ENCODE data around the gene OPHN1. TPM values are rescaled to one million over a fixed set of nuclear protein-coding genes. Genes with fewer than 3 reads are reported as not detected.

The OPHN1 gene
- total RNA-seq, 2 experiments from 2014 or later: not detected

- peaks cover 4% of the 10 kb centered on the region for H3K9me3 Mint-ChIP-seq
- H3K4me1 Mint-ChIP-seq (ENCODE audit: low read depth): peaks cover 14% of the 10 kb centered on the region
- H3K4me3 Mint-ChIP-seq: no peak overlapping the region
- no peaks in the 10 kb centered on the region for H3K27me3 Mint-ChIP-seq (ENCODE audit: low read depth)
- intact Hi-C loops (cut with micrococcal nuclease): no loop called here
- no peak overlapping the region for H3K27ac Mint-ChIP-seq
- H3K36me3 Mint-ChIP-seq (ENCODE audit: low read depth): peaks cover 1% of the 10 kb centered on the region
- CTCF ChIA-PET: interaction anchor here (0.6 kb wide), 1 partner anchor 575 kb away, joined by 3 read pairs; no protein-coding TSS in a partner anchor
- DNase-seq: no peak
These were observed 255.8 kb downstream of the OPHN1 start for GRCh38 chrX:68177542-68177941.

GRCh38 chrX:68175562-68175961, 257.7 kb downstream of the OPHN1 start:
- Mint-ChIP-seq H3K9me3 (peaks cover 4% of the 10 kb centered on the region), H3K27ac (no peak overlapping the region), H3K4me3 (no peak overlapping the region), H3K4me1 (ENCODE audit: low read depth) (peaks cover 6% of the 10 kb centered on the region), H3K27me3 (ENCODE audit: low read depth) (no peaks in the 10 kb centered on the region), H3K36me3 (ENCODE audit: low read depth) (peaks cover 1% of the 10 kb centered on the region)
- intact Hi-C loops (cut with micrococcal nuclease): no loop called here
- no peak for DNase-seq
- CTCF ChIA-PET: no interaction called here

- Mint-ChIP-seq H3K4me1 (ENCODE audit: low read depth) (peaks cover 2% of the 10 kb centered on the region), H3K4me3 (no peak overlapping the region), H3K27me3 (ENCODE audit: low read depth) (no peaks in the 10 kb centered on the region), H3K36me3 (ENCODE audit: low read depth) (no peaks in the 10 kb centered on the region), H3K27ac (no peak overlapping the region), H3K9me3 (no peaks in the 10 kb centered on the region)
- CTCF ChIA-PET: no interaction called here
- intact Hi-C loops (cut with micrococcal nuclease): no loop called here
- no peak for DNase-seq
These were observed 269.9 kb downstream of the OPHN1 start for GRCh38 chrX:68163441-68163840.

- no peak for DNase-seq
- Mint-ChIP-seq H3K4me1 (ENCODE audit: low read depth) (no peaks in the 10 kb centered on the region), H3K36me3 (ENCODE audit: low read depth) (no peaks in the 10 kb centered on the region), H3K27me3 (ENCODE audit: low read depth) (no peaks in the 10 kb centered on the region), H3K27ac (no peak overlapping the region), H3K9me3 (no peaks in the 10 kb centered on the region), H3K4me3 (no peak overlapping the region)
- intact Hi-C loops (cut with micrococcal nuclease): loop anchor here (5.0 kb wide), 1 partner anchor 591 kb away; no protein-coding TSS in a partner anchor
- CTCF ChIA-PET: no interaction called here
These were observed 285.4 kb downstream of the OPHN1 start for GRCh38 chrX:68147848-68148247.

- intact Hi-C loops (cut with micrococcal nuclease): loop anchor here (5.0 kb wide), 1 partner anchor 589 kb away; no protein-coding TSS in a partner anchor
- Mint-ChIP-seq H3K27me3 (ENCODE audit: low read depth) (no peaks in the 10 kb centered on the region), H3K9me3 (no peaks in the 10 kb centered on the region), H3K27ac (no peak overlapping the region), H3K4me3 (no peak overlapping the region), H3K4me1 (ENCODE audit: low read depth) (no peaks in the 10 kb centered on the region), H3K36me3 (ENCODE audit: low read depth) (no peaks in the 10 kb centered on the region)
- no peak for DNase-seq
- CTCF ChIA-PET: no interaction called here
These were observed 287.2 kb downstream of the OPHN1 start for GRCh38 chrX:68146054-68146453.

GRCh38 chrX:68139791-68140190, 293.5 kb downstream of the OPHN1 start:
- intact Hi-C loops (cut with micrococcal nuclease): no loop called here
- CTCF ChIA-PET: no interaction called here
- H3K4me3 Mint-ChIP-seq: no peak overlapping the region
- H3K4me1 Mint-ChIP-seq (ENCODE audit: low read depth): no peaks in the 10 kb centered on the region
- DNase-seq: no peak
- no peaks in the 10 kb centered on the region for H3K27me3 Mint-ChIP-seq (ENCODE audit: low read depth)
- H3K27ac Mint-ChIP-seq: no peak overlapping the region
- no peaks in the 10 kb centered on the region for H3K9me3 Mint-ChIP-seq
- H3K36me3 Mint-ChIP-seq (ENCODE audit: low read depth): no peaks in the 10 kb centered on the region

- H3K27me3 Mint-ChIP-seq (ENCODE audit: low read depth): no peaks in the 10 kb centered on the region
- H3K9me3 Mint-ChIP-seq: no peaks in the 10 kb centered on the region
- intact Hi-C loops (cut with micrococcal nuclease): no loop called here
- no peak overlapping the region for H3K27ac Mint-ChIP-seq
- no peaks in the 10 kb centered on the region for H3K36me3 Mint-ChIP-seq (ENCODE audit: low read depth)
- H3K4me1 Mint-ChIP-seq (ENCODE audit: low read depth): no peaks in the 10 kb centered on the region
- DNase-seq: no peak
- H3K4me3 Mint-ChIP-seq: no peak overlapping the region
- CTCF ChIA-PET: no interaction called here
These were observed 300.1 kb downstream of the OPHN1 start for GRCh38 chrX:68133181-68133580.

GRCh38 chrX:68132749-68133148, 300.5 kb downstream of the OPHN1 start:
- no peak for DNase-seq
- Mint-ChIP-seq H3K9me3 (no peaks in the 10 kb centered on the region), H3K36me3 (ENCODE audit: low read depth) (no peaks in the 10 kb centered on the region), H3K4me3 (no peak overlapping the region), H3K4me1 (ENCODE audit: low read depth) (no peaks in the 10 kb centered on the region), H3K27me3 (ENCODE audit: low read depth) (no peaks in the 10 kb centered on the region), H3K27ac (no peak overlapping the region)
- intact Hi-C loops (cut with micrococcal nuclease): no loop called here
- CTCF ChIA-PET: no interaction called here

- Mint-ChIP-seq H3K27me3 (ENCODE audit: low read depth) (no peaks in the 10 kb centered on the region), H3K36me3 (ENCODE audit: low read depth) (no peaks in the 10 kb centered on the region), H3K4me1 (ENCODE audit: low read depth) (no peaks in the 10 kb centered on the region), H3K9me3 (no peaks in the 10 kb centered on the region), H3K27ac (no peak overlapping the region), H3K4me3 (no peak overlapping the region)
- CTCF ChIA-PET: no interaction called here
- intact Hi-C loops (cut with micrococcal nuclease): no loop called here
- no peak for DNase-seq
These were observed 311.5 kb downstream of the OPHN1 start for GRCh38 chrX:68121835-68122234.

- no peak overlapping the region for H3K4me3 Mint-ChIP-seq
- H3K4me1 Mint-ChIP-seq (ENCODE audit: low read depth): no peaks in the 10 kb centered on the region
- no peak for DNase-seq
- CTCF ChIA-PET: no interaction called here
- no peak overlapping the region for H3K27ac Mint-ChIP-seq
- H3K9me3 Mint-ChIP-seq: no peaks in the 10 kb centered on the region
- H3K27me3 Mint-ChIP-seq (ENCODE audit: low read depth): no peaks in the 10 kb centered on the region
- intact Hi-C loops (cut with micrococcal nuclease): no loop called here
- no peaks in the 10 kb centered on the region for H3K36me3 Mint-ChIP-seq (ENCODE audit: low read depth)
These were observed 311.9 kb downstream of the OPHN1 start for GRCh38 chrX:68121371-68121770.

GRCh38 chrX:68115371-68115770, 317.9 kb downstream of the OPHN1 start:
- no peak overlapping the region for H3K27ac Mint-ChIP-seq
- no peaks in the 10 kb centered on the region for H3K36me3 Mint-ChIP-seq (ENCODE audit: low read depth)
- H3K4me1 Mint-ChIP-seq (ENCODE audit: low read depth): no peaks in the 10 kb centered on the region
- CTCF ChIA-PET: no interaction called here
- H3K27me3 Mint-ChIP-seq (ENCODE audit: low read depth): no peaks in the 10 kb centered on the region
- no peak overlapping the region for H3K4me3 Mint-ChIP-seq
- H3K9me3 Mint-ChIP-seq: no peaks in the 10 kb centered on the region
- intact Hi-C loops (cut with micrococcal nuclease): no loop called here
- DNase-seq: no peak

GRCh38 chrX:68114573-68115129, 318.6 kb downstream of the OPHN1 start:
- Mint-ChIP-seq H3K27ac (no peak overlapping the region), H3K36me3 (ENCODE audit: low read depth) (no peaks in the 10 kb centered on the region), H3K27me3 (ENCODE audit: low read depth) (no peaks in the 10 kb centered on the region), H3K9me3 (no peaks in the 10 kb centered on the region), H3K4me3 (no peak overlapping the region), H3K4me1 (ENCODE audit: low read depth) (no peaks in the 10 kb centered on the region)
- CTCF ChIA-PET: no interaction called here
- intact Hi-C loops (cut with micrococcal nuclease): no loop called here
- DNase-seq: no peak

- CTCF ChIA-PET: no interaction called here
- intact Hi-C loops (cut with micrococcal nuclease): no loop called here
- Mint-ChIP-seq H3K27me3 (ENCODE audit: low read depth) (no peaks in the 10 kb centered on the region), H3K4me3 (no peak overlapping the region), H3K4me1 (ENCODE audit: low read depth) (no peaks in the 10 kb centered on the region), H3K36me3 (ENCODE audit: low read depth) (no peaks in the 10 kb centered on the region), H3K9me3 (no peaks in the 10 kb centered on the region), H3K27ac (no peak overlapping the region)
- DNase-seq: no peak
These were observed 319.3 kb downstream of the OPHN1 start for GRCh38 chrX:68113837-68114572.

All from activated naive CD4-positive, alpha-beta T cell treated with anti-CD3 and anti-CD28 coated beads for 36 hours (primary cell).